ENCODE results near the gene SPEF2.

SPEF2 gene

GRCh38 chr5:35709688-35710087 lies 92.0 kb downstream of the SPEF2 start:
- no peak overlapping the region for H3K4me3 ChIP-seq (ENCODE audit: low read depth in 1 of 2, low read length in 1 of 2)
- H3K36me3 ChIP-seq: no peaks in the 10 kb centered on the region
- no peaks in the 10 kb centered on the region for H3K9me3 ChIP-seq
- no peaks in the 10 kb centered on the region for H3K4me1 ChIP-seq (ENCODE audit: control insufficient read depth in 1 of 2, insufficient read depth in 1 of 2, low read depth in 1 of 2, low read length in 1 of 2)
- no peak for TF ChIP-seq CTCF (IDR thresholded peaks at IDR 0.05)
- H3K27ac ChIP-seq: no peak overlapping the region
- no peaks in the 10 kb centered on the region for H3K27me3 ChIP-seq

DNA sequence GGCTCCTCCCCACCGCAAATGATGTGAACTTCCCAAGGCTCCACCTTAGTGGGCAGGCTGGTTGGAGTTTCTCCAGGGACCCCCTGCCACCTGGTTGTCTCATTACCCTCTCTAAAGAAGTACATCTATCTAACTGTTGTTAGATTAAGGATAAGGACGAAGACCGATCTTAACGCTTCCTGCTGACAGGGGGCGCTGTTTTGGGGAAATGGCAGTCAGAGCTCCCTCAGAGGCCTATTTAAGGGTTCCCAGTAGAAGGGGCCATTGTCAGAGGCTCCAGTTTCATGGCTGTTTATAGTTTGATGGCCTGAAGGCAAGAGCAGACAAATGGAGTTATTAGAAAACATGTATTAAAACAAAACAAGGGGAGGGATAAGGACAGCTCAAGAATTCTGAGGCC lies 100.1 kb downstream of the SPEF2 start:
- H3K9me3 ChIP-seq: no peaks in the 10 kb centered on the region
- H3K27ac ChIP-seq: no peak overlapping the region
- H3K4me1 ChIP-seq (ENCODE audit: control insufficient read depth in 1 of 2, insufficient read depth in 1 of 2, low read depth in 1 of 2, low read length in 1 of 2): no peaks in the 10 kb centered on the region
- no peak for TF ChIP-seq CTCF (IDR thresholded peaks at IDR 0.05)
- H3K4me3 ChIP-seq (ENCODE audit: low read depth in 1 of 2, low read length in 1 of 2): no peak overlapping the region
- no peaks in the 10 kb centered on the region for H3K36me3 ChIP-seq
- H3K27me3 ChIP-seq: no peaks in the 10 kb centered on the region

GRCh38 chr5:35735718-35736117 lies 118.1 kb downstream of the SPEF2 start:
- H3K36me3 ChIP-seq: no peaks in the 10 kb centered on the region
- no peak for TF ChIP-seq CTCF (IDR thresholded peaks at IDR 0.05)
- no peak overlapping the region for H3K4me3 ChIP-seq (ENCODE audit: low read depth in 1 of 2, low read length in 1 of 2)
- H3K9me3 ChIP-seq: no peaks in the 10 kb centered on the region
- no peaks in the 10 kb centered on the region for H3K27me3 ChIP-seq
- no peaks in the 10 kb centered on the region for H3K4me1 ChIP-seq (ENCODE audit: control insufficient read depth in 1 of 2, insufficient read depth in 1 of 2, low read depth in 1 of 2, low read length in 1 of 2)
- no peak overlapping the region for H3K27ac ChIP-seq

- Histone ChIP-seq H3K4me1 (ENCODE audit: control insufficient read depth in 1 of 2, insufficient read depth in 1 of 2, low read depth in 1 of 2, low read length in 1 of 2) (no peaks in the 10 kb centered on the region), H3K4me3 (ENCODE audit: low read depth in 1 of 2, low read length in 1 of 2) (no peak overlapping the region), H3K27ac (no peak overlapping the region), H3K9me3 (no peaks in the 10 kb centered on the region), H3K27me3 (no peaks in the 10 kb centered on the region), H3K36me3 (no peaks in the 10 kb centered on the region)
- TF ChIP-seq CTCF (IDR thresholded peaks at IDR 0.05): no peak
These were observed 118.6 kb downstream of the SPEF2 start for GRCh38 chr5:35736280-35736679.

- no peak for TF ChIP-seq CTCF (IDR thresholded peaks at IDR 0.05)
- Histone ChIP-seq H3K4me3 (ENCODE audit: low read depth in 1 of 2, low read length in 1 of 2) (no peak overlapping the region), H3K9me3 (no peaks in the 10 kb centered on the region), H3K27ac (no peak overlapping the region), H3K4me1 (ENCODE audit: control insufficient read depth in 1 of 2, insufficient read depth in 1 of 2, low read depth in 1 of 2, low read length in 1 of 2) (no peaks in the 10 kb centered on the region), H3K36me3 (no peaks in the 10 kb centered on the region), H3K27me3 (no peaks in the 10 kb centered on the region)
These were observed 123.6 kb downstream of the SPEF2 start for GRCh38 chr5:35741126-35741716.

DNA sequence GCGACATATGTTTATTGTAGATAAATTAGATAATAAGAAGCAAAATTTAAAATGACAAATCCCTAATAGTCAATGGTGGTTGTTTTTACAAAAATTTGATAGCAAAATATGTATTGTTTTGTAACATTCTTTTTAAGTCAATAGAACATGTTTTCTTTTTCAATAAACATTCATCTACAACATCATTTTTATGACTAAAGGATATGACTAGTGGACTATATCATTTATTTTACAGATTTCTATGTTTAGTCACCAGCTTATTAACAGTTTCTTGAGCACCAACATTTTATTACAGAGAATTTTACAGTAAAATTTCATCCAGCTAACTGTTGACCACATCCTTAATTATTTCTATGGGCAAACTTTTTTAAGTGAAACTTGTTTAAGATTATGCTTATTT lies 124.3 kb downstream of the SPEF2 start:
- H3K4me1 ChIP-seq (ENCODE audit: control insufficient read depth in 1 of 2, insufficient read depth in 1 of 2, low read depth in 1 of 2, low read length in 1 of 2): no peaks in the 10 kb centered on the region
- H3K9me3 ChIP-seq: no peaks in the 10 kb centered on the region
- no peak overlapping the region for H3K27ac ChIP-seq
- TF ChIP-seq CTCF (IDR thresholded peaks at IDR 0.05): no peak
- H3K27me3 ChIP-seq: no peaks in the 10 kb centered on the region
- no peaks in the 10 kb centered on the region for H3K36me3 ChIP-seq
- H3K4me3 ChIP-seq (ENCODE audit: low read depth in 1 of 2, low read length in 1 of 2): no peak overlapping the region
